ENCODE results near the gene ZFHX3.

ZFHX3 gene

GRCh38 chr16:73067671-73068540 lies 20.0 kb upstream of the ZFHX3 start:
- no peak for DNase-seq

- DNase-seq: no peak
These were observed 19.2 kb upstream of the ZFHX3 start for GRCh38 chr16:73066927-73067670.

- no peak for DNase-seq
These were observed 18.5 kb upstream of the ZFHX3 start for GRCh38 chr16:73066331-73066926.

- DNase-seq: no peak
These were observed 17.9 kb upstream of the ZFHX3 start for GRCh38 chr16:73065632-73066330.

GRCh38 chr16:73064994-73065545 lies 17.1 kb upstream of the ZFHX3 start:
- no peak for DNase-seq

GRCh38 chr16:73064212-73064993 lies 16.5 kb upstream of the ZFHX3 start:
- no peak for DNase-seq

GRCh38 chr16:73063854-73064211 lies 15.9 kb upstream of the ZFHX3 start:
- DNase-seq: no peak

GRCh38 chr16:73062743-73063733 lies 15.1 kb upstream of the ZFHX3 start:
- DNase-seq: no peak

GRCh38 chr16:73062001-73062616 lies 14.2 kb upstream of the ZFHX3 start:
- DNase-seq: no peak

GRCh38 chr16:73060892-73061490 lies 13.1 kb upstream of the ZFHX3 start:
- no peak for DNase-seq

GRCh38 chr16:73059779-73060615 lies 12.1 kb upstream of the ZFHX3 start:
- no peak for DNase-seq

GRCh38 chr16:73058616-73059409 lies 10.9 kb upstream of the ZFHX3 start:
- no peak for DNase-seq

- DNase-seq: no peak
These were observed 10.3 kb upstream of the ZFHX3 start for GRCh38 chr16:73058221-73058615.

GRCh38 chr16:73057291-73058210 lies 9.6 kb upstream of the ZFHX3 start:
- DNase-seq: no peak

- no peak for DNase-seq
These were observed 9.0 kb upstream of the ZFHX3 start for GRCh38 chr16:73056921-73057290.

GRCh38 chr16:73056448-73056847 lies 8.5 kb upstream of the ZFHX3 start:
- no peak for DNase-seq

Measured in amniotic stem cell (primary cell).